Measurements from ENCODE around the gene BEST1.
"Not testable (repeated sequence)": the region's sequence is repeated elsewhere in the genome, so short reads cannot be mapped to it uniquely, and the experiment has no call there.

The BEST1 gene

GRCh38 chr11:61980783-61981541 is 30.8 kb downstream of the BEST1 start:
- no peak for DNase-seq

- no peak for DNase-seq
Measured at GRCh38 chr11:61983419-61983818, 33.3 kb downstream of the BEST1 start.

DNA sequence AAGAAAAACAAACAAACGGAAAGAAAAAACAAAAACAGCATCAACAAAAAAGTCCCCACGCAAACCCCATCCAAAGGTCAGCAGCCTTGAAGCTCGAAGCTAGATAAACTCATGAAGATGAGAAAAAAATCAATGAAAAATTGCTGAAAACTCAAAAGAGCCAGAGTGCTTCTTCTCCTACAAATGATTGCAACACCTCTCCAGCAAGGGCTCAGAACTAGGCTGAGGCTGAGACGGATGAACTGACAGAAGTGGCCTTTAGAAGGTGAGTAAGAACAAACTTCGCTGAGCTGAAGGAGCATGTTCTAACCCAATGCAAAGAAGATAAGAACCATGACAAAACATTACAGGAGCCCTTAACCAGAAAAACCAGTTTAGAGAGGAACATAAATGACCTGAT is 35.7 kb downstream of the BEST1 start:
- DNase-seq = no peak

DNA sequence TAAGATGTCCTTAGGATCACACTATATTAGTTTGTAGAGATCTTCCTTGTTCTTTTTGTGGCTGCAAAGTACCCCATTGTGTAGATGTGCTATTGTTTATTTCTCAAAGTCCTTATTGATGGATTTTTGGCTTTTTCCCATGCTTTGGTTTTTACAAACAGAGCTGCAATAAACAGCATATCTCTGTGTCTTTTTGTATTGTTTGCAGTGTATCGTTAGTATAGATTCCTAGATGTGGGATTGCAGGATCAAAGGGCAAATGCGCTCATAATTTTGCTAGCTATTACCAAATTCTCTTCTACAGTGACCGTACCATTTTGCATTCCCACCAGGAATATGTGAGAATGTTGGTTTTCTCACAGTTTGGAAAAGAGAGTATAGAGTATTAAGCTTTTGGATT is 44.8 kb downstream of the BEST1 start:
- no peak for DNase-seq

- DNase-seq = no peak
Measured at GRCh38 chr11:61996933-61997332, 46.8 kb downstream of the BEST1 start.

DNA sequence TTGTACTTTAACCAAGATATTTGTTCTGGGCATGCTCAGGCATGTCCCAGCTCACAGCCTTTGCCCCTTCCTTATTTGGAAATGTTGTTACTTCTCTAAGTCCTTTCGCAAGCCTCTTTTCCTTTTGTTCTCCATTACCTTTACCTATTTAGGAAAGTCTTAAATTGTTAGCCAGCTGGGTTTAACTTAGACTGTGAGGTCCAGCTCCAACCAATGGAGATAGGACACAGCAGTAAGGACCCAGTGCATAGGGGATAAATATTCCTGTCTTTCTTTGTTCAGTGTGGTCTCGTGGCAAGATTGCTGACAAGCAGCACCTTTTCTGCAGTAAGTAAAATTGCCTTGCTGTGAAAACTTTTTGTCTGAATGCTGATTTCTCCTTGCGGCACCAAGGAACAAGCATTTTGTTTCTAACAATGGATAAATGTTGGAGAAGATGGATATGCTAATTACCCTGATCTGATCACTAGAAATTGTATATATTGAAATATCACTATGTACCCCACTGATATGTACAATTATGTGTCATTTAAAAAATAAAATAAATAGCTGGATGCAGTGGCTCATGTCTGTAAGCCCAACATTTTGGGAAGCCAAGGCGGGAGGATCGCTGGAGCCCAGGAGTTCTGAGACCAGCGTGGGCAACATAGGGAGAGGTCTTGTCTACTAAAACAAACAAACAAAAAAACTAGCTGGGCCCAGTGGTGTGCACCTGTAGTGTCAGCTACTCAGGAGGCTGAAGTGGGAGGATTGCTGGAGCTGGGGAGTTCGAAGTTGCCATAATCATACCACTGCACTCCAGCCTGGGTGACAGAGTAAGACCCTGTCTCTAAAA is 49.2 kb downstream of the BEST1 start:
- DNase-seq = no peak

GRCh38 chr11:62000539-62001446 is 50.6 kb downstream of the BEST1 start:
- DNase-seq = no peak

GRCh38 chr11:62001450-62002191 is 51.5 kb downstream of the BEST1 start:
- peak; percentile 83 for DNase-seq

DNA sequence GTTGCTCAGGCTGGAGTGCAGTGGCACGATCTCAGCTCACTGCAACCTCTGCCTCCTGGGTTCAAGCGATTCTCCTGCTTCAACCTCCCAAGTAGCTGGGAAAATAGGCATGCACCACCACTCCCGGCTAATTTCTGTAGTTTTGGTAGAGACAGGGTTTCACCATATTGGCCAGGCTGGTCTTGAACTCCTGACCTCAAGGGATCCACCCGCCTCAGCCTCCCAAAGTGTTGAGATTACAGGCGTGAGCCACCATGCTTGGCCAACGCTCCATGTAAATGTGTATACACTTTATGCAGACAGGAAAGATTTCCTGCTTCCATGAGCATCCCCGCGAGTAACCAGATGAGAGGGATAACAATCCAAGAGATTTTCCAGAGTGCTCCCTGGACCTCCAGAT is 52.1 kb downstream of the BEST1 start:
- DNase-seq = not testable (repeated sequence)

GRCh38 chr11:62004473-62004872 is 54.3 kb downstream of the BEST1 start:
- DNase-seq = no peak

- no peak for DNase-seq
Measured at GRCh38 chr11:62008193-62008592, 58.0 kb downstream of the BEST1 start.

DNA sequence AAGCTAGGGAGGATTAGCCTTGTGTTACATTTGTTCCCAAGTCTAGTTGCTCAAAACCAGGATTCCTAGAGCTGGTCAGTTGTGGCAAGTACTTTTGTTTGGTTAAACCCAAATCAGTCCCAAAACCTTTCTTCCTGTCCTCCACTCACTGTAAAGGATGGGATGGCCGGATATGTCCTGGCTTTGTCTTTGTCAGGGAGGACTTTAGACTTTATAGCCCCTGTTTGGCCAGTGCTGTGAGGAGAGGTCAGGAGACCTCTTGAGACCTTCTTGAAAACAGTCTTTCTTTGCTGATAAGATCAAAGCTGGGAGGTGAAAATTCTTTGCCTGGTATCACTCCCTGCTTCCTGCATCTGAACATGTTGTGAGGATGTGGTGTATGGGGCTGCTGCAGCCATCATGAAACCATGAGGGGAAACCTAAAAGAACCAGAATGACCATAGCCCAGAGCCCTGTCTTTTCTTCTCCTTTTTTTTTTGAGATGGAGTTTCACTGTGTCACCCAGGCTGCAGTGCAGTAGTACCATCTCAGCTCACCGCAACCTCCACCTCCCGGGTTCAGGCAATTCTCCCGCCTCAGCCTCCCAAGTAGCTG is 60.9 kb downstream of the BEST1 start:
- DNase-seq = no peak

- DNase-seq = no peak
Measured at GRCh38 chr11:62011881-62012280, 61.7 kb downstream of the BEST1 start.

GRCh38 chr11:62012451-62012831 is 62.3 kb downstream of the BEST1 start:
- no peak for DNase-seq

- no peak for DNase-seq
Measured at GRCh38 chr11:62012832-62013461, 62.8 kb downstream of the BEST1 start.
